Ovary (tissue), 3 donors: ENCODE results near the gene EPG5.

Experiments
- CTCF ChIP-seq, 3 donors: fragments of 450-650 bp in 2 of 3; fragments of 200-600 bp in 1 of 3; IDR thresholded peaks; one replicate each; pipeline versions ENCODE4 v1.5.1 to v1.8.0; 2016 to 2022; ENCODE audit warnings: antibody characterized with exemption in 3 of 3, mild to moderate bottlenecking in 1 of 3
- EP300 ChIP-seq: sonication (generic); formaldehyde crosslinking; IDR thresholded peaks from one replicate; pipeline ENCODE4 v1.6.1; 2017; ENCODE audit warnings: antibody characterized with exemption
- POLR2A ChIP-seq: fragments of 450-650 bp; IDR thresholded peaks from one replicate; pipeline ENCODE4 v1.6.1; 2017; ENCODE audit warnings: antibody characterized with exemption, mild to moderate bottlenecking, moderate library complexity
- donor health status: DM: no; HTN: no; CAD: no.

DNA sequence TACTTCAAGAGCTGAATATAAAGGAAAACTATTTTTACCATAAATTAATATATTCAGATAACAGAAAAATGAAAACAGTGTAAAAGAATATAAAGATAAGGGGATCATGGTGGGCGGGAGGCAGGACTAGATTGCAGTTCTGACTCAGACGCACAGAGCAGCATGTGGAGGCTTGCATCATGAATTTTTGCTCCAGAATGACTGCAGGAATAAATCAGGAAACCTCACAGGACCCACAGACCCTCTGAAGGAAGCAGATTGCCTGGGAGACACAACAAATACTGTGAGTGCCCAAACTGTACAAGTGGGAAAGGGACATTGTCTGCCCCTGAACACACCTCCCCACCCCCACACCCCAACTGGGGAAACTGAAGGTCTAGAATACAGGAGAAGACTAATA is 160.9 kb downstream of the EPG5 start:
- TF ChIP-seq CTCF (IDR thresholded peaks at IDR 0.05) (no peak), POLR2A (no peak), EP300 (no peak)
